Omental fat pad (tissue), 4 donors: ENCODE data around the gene MAP6D1. TPM values are rescaled to one million over a fixed set of nuclear protein-coding genes. Genes with fewer than 3 reads are reported as not detected.

Source experiments
- ATAC-seq: fragments of 150-250 bp; one replicate; pipeline ENCODE4 v1.9.1; 2016; ENCODE audit warnings: mild to moderate bottlenecking, moderate library complexity; ENCODE audit not compliant: low FRiP score
- DNase-seq: peaks from one replicate; pipeline ENCODE4 v3.0.0-alpha.2; 2019; ENCODE audit warnings: low spot score
- CTCF ChIP-seq, 3 donors: fragments of 450-650 bp; IDR thresholded peaks; one replicate each; pipeline ENCODE4 v1.5.1; 2016 to 2017; ENCODE audit warnings: antibody characterized with exemption in 3 of 3, mild to moderate bottlenecking in 3 of 3, moderate library complexity in 2 of 3
- total RNA-seq, 4 donors: library from RNA; depleted of rRNA; stranded (reverse); fragments of >200 nt; gene quantifications; one replicate each; pipeline ENCODE4 v1.1.0, GENCODE V29; 2016

The MAP6D1 gene
- total RNA-seq, 4 donors from 2014 or later: 1.8 to 2.8 (median 2.4) TPM; not detected in 1

GRCh38 chr3:183811638-183812037 is 13.7 kb downstream of the MAP6D1 start:
- TF ChIP-seq CTCF (IDR thresholded peaks at IDR 0.05): no peak
- DNase-seq (no peak), ATAC-seq (no peak)

GRCh38 chr3:183810643-183811594 is 14.5 kb downstream of the MAP6D1 start:
- TF ChIP-seq CTCF (IDR thresholded peaks at IDR 0.05): no peak
- ATAC-seq: no peak
- DNase-seq: no peak

GRCh38 chr3:183809270-183809669 is 16.1 kb downstream of the MAP6D1 start:
- no peak for TF ChIP-seq CTCF (IDR thresholded peaks at IDR 0.05)
- ATAC-seq: no peak
- no peak for DNase-seq

GRCh38 chr3:183808355-183808754 is 17.0 kb downstream of the MAP6D1 start:
- ATAC-seq (no peak), DNase-seq (no peak)
- TF ChIP-seq CTCF (IDR thresholded peaks at IDR 0.05): no peak

GRCh38 chr3:183807881-183808280 is 17.5 kb downstream of the MAP6D1 start:
- no peak for TF ChIP-seq CTCF (IDR thresholded peaks at IDR 0.05)
- no peak for DNase-seq

GRCh38 chr3:183807209-183807728 is 18.1 kb downstream of the MAP6D1 start:
- TF ChIP-seq CTCF (IDR thresholded peaks at IDR 0.05): no peak
- ATAC-seq (no peak), DNase-seq (no peak)

More at GRCh38 chr3:183807881-183808280, 17.5 kb downstream of the MAP6D1 start:
- no peak for ATAC-seq
